Esophagus squamous epithelium (tissue), 5 donors: ENCODE measurements around the gene ZNF474. TPM values are rescaled to one million over a fixed set of nuclear protein-coding genes. Genes with fewer than 3 reads are reported as not detected.

Experiments
- DNase-seq: peaks from one replicate; lab custom pipeline; 2025; lab: John Stamatoyannopoulos, UW
- H3K27ac ChIP-seq, 4 donors: fragments of 200-600 bp; sonication (generic); one replicate each; pipeline ENCODE4 v1.5.1; 2016 to 2019; ENCODE audit warnings: mild to moderate bottlenecking in 1 of 4
- H3K27me3 ChIP-seq, 4 donors: fragments of 200-600 bp; sonication (generic); 1 replicate in 3 of 4; 2 replicates in 1 of 4; pipeline versions ENCODE4 v1.5.1 to v1.6.0; 2017 to 2021; ENCODE audit warnings: antibody characterized with exemption in 1 of 4
- H3K36me3 ChIP-seq, 3 donors: fragments of 200-600 bp; sonication (generic); one replicate each; pipeline ENCODE4 v1.5.1; 2016 to 2019
- H3K4me1 ChIP-seq, 3 donors: fragments of 200-600 bp; sonication (generic); one replicate each; pipeline ENCODE4 v1.5.1; 2017 to 2019
- H3K4me3 ChIP-seq, 4 donors: fragments of 200-600 bp; sonication (generic); 1 replicate in 3 of 4; 2 replicates in 1 of 4; pipeline ENCODE4 v1.5.1; 2016 to 2019; ENCODE audit warnings: mild to moderate bottlenecking in 2 of 4, moderate library complexity in 1 of 4
- H3K9me3 ChIP-seq, 3 donors: fragments of 200-600 bp; sonication (generic); one replicate each; pipeline ENCODE4 v1.5.1; 2016 to 2019
- POLR2A ChIP-seq, 4 donors: fragments of 450-650 bp; IDR thresholded peaks; one replicate each; pipeline ENCODE4 v1.6.1; 2017; ENCODE audit warnings: antibody characterized with exemption in 4 of 4, mild to moderate bottlenecking in 4 of 4, moderate library complexity in 3 of 4
- WGBS, 2 donors: methylation state at CpG; one replicate each; pipeline ENCODE4 v1.1.5; 2018; 5-methylcytosine and 5-hydroxymethylcytosine counted together
- intact Hi-C: fragments of 100-400 bp; cut with DNase I; formaldehyde crosslinking; loops from one replicate; pipeline ENCODE4 v1.15.0; 2022
- total RNA-seq, 4 donors: library from RNA; depleted of rRNA; stranded (reverse); fragments of >200 nt; gene quantifications; one replicate each; pipeline ENCODE4 v1.1.0, GENCODE V29; 2016
- TF ChIP-seq, protein P1 (sequence below), 6 experiments: fragments of 450-650 bp in 4 of 6; fragments of 200-600 bp in 2 of 6; sonication (generic) in 2 of 6; IDR thresholded peaks; one replicate each; pipeline ENCODE4 v1.5.1; 2016 to 2019; ENCODE audit warnings: antibody characterized with exemption in 6 of 6, mild to moderate bottlenecking in 4 of 6, moderate library complexity in 4 of 6
- donor health status: DM: yes; HTN: yes; CAD: no.

The ZNF474 gene
- total RNA-seq, 4 donors from 2014 or later: 0.18 to 0.57 TPM; not detected in 2

DNA sequence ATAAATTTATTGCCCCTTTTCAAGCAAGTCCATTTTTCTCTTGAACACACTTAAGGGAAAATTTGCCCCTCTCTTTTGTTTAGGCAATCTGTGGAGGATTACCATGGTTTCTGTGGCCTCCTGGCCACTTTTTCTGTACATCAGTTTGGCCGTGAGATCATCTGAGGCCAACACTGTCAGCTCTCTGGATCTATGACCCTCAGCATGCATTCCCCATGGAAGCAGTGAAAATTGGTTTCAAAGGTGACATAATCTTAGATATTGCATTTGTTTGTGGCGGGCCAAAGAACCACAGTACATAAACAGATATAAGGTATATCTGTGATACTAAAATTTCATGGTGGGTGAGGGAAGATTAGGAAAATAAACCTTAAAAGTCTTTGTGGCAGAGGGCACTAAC lies 4.6 kb upstream of the ZNF474 start:
- no peaks in the 10 kb centered on the region for H3K9me3 ChIP-seq
- intact Hi-C loops: no loop called here
- no peaks in the 10 kb centered on the region for H3K36me3 ChIP-seq
- 82 to 94% methylated on average over 2 of the region's 2 CpGs for WGBS, 2 donors
- no peak overlapping the region for H3K27ac ChIP-seq
- no peak overlapping the region for H3K4me3 ChIP-seq
- H3K27me3 ChIP-seq: no peaks in the 10 kb centered on the region
- peaks cover 0 to 45% (median 0%) of the 10 kb centered on the region in 3 donors for H3K4me1 ChIP-seq
- no peak for DNase-seq
- no peak for TF ChIP-seq POLR2A (IDR thresholded peaks at IDR 0.05)

DNA sequence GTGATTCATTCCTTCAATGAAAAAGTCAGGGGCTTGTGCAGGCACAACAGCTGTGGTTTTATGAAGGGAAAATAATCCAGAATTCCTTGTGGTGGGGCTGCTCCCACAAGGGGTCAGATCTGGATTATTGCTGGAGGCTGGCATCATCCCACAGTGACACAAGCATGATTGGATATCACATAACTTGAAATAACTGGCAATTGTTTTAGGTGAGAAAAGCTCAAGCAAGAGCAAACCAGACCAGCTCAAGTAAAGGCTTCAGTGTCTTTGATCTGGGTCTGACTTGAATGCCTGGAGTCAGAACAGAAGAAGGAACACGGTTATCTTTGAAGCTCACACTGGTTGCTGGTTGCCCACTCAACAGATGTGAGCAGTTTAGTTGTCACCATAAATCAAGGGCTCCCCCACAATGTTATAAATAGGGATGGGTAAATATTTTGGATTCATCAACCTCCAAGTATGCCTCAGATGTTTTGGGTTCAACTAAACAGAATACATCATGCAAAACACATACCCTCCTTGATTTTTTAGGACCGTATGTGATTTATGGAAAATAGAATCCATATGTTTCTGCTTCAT lies 3.1 kb upstream of the ZNF474 start:
- WGBS, 2 donors: 37 to 62% methylated on average over 2 of the region's 2 CpGs
- DNase-seq: no peak
- no peaks in the 10 kb centered on the region for H3K9me3 ChIP-seq
- TF ChIP-seq, protein P1, sequence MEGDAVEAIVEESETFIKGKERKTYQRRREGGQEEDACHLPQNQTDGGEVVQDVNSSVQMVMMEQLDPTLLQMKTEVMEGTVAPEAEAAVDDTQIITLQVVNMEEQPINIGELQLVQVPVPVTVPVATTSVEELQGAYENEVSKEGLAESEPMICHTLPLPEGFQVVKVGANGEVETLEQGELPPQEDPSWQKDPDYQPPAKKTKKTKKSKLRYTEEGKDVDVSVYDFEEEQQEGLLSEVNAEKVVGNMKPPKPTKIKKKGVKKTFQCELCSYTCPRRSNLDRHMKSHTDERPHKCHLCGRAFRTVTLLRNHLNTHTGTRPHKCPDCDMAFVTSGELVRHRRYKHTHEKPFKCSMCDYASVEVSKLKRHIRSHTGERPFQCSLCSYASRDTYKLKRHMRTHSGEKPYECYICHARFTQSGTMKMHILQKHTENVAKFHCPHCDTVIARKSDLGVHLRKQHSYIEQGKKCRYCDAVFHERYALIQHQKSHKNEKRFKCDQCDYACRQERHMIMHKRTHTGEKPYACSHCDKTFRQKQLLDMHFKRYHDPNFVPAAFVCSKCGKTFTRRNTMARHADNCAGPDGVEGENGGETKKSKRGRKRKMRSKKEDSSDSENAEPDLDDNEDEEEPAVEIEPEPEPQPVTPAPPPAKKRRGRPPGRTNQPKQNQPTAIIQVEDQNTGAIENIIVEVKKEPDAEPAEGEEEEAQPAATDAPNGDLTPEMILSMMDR (IDR thresholded peaks at IDR 0.05): no peak
- no peak for TF ChIP-seq POLR2A (IDR thresholded peaks at IDR 0.05)
- no peaks in the 10 kb centered on the region for H3K36me3 ChIP-seq
- H3K27ac ChIP-seq: peak overlapping the region in 1 of 4 donors; percentile 65
- intact Hi-C loops: no loop called here
- no peaks in the 10 kb centered on the region for H3K27me3 ChIP-seq
- H3K4me3 ChIP-seq: no peak overlapping the region
- peaks cover 0 to 31% (median 0%) of the 10 kb centered on the region in 3 donors for H3K4me1 ChIP-seq

DNA sequence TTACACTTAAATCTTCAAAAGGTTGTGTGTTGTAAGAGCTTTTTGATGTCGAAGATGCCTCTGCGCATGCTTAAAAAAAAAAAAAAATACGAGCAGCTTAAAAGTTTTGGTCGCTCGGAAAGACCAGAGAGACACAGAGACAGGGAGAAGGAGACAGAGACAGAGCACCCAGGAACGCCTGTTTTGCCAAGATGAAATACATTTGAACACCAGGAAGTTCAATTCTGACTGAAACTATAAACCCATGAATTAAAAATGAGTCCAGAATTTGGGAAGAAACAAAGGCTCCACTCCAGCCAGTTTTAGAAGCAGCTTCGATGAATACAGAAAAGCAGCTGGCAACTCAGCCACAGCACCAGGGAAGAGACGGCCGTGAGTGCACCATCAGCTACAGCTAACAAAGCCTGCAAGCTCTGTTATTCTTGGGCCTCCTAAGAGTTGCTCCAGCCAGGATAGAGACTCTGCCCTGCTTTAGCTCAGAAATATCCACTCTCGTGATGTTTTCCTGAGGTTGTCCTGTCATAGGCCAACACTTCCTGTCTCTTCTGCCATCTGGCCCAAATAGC lies 2.5 kb upstream of the ZNF474 start:
- Histone ChIP-seq H3K27me3 (no peaks in the 10 kb centered on the region), H3K9me3 (no peaks in the 10 kb centered on the region), H3K27ac (peak overlapping the region in 3 of 4 donors; percentile 34 to 72 (median 65)), H3K4me3 (no peak overlapping the region), H3K36me3 (no peaks in the 10 kb centered on the region), H3K4me1 (peaks cover 0 to 25% (median 0%) of the 10 kb centered on the region in 3 donors)
- no peak for DNase-seq
- 63 to 75% methylated on average over 10 of the region's 10 CpGs for WGBS, 2 donors
- intact Hi-C loops: no loop called here
- TF ChIP-seq POLR2A (IDR thresholded peaks at IDR 0.05): no peak
- TF ChIP-seq, protein P1 (IDR thresholded peaks at IDR 0.05): no peak

DNA sequence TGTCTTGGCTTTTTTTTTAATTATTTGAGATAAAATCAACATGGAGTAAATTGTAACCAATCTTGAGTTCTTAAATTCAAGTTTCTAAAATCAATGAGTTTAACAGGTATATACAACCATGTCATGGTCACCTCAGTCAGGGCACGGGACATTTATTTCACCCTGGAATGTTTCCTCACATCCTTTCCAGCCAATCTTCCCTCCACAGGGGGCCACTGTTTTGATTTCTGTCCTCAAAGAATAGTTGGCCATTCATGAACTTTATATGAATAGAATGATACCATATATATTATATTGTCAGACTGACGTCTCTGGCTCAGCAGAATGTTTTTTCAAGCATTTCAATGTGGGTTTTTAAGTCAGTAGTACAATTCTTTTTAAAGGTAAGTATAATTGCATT lies 806 bp downstream of the ZNF474 start:
- Histone ChIP-seq H3K27me3 (no peaks in the 10 kb centered on the region), H3K36me3 (no peaks in the 10 kb centered on the region), H3K4me1 (peaks cover 0 to 10% (median 0%) of the 10 kb centered on the region in 3 donors), H3K9me3 (no peaks in the 10 kb centered on the region), H3K27ac (no peak overlapping the region), H3K4me3 (no peak overlapping the region)
- intact Hi-C loops: no loop called here
- DNase-seq: no peak
- WGBS, 2 donors: 71 to 73% methylated on average over 2 of the region's 2 CpGs
- TF ChIP-seq POLR2A (IDR thresholded peaks at IDR 0.05): no peak
- TF ChIP-seq, protein P1 (IDR thresholded peaks at IDR 0.05): no peak

DNA sequence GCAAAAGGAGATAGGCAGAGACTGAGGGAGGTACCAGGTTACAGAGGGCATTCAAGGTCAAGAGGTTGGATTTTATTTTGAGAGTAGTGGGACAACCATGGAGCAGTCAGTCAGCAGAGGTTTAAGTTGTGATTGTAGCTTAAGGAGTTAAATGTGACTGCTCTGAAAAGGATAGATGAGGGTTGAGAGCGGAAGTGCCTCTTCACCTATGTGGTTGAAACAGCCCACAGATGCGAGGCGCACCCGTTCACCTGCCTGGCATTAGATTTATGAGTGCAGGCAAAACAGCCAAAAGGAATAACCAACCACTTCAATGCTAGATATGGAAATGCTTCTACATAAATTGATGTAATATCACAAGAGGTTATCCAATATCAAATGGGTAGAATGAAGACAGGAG lies 8.4 kb downstream of the ZNF474 start:
- no peak overlapping the region for H3K27ac ChIP-seq
- H3K36me3 ChIP-seq: no peaks in the 10 kb centered on the region
- 64 to 89% methylated on average over 4 of the region's 4 CpGs for WGBS, 2 donors
- no peaks in the 10 kb centered on the region for H3K27me3 ChIP-seq
- intact Hi-C loops: no loop called here
- DNase-seq: no peak
- H3K9me3 ChIP-seq: no peaks in the 10 kb centered on the region
- H3K4me3 ChIP-seq: no peak overlapping the region
- no peaks in the 10 kb centered on the region for H3K4me1 ChIP-seq
- TF ChIP-seq, protein P1 (IDR thresholded peaks at IDR 0.05): no peak
- TF ChIP-seq POLR2A (IDR thresholded peaks at IDR 0.05): no peak
